ENCODE data around the gene COL23A1. TPM values are rescaled to one million over a fixed set of nuclear protein-coding genes. Genes with fewer than 3 reads are reported as not detected.

The COL23A1 gene
- total and polyA plus RNA-seq, 4 donors = 0.36 to 1.5 (median 1.1) TPM; not detected in 1

DNA sequence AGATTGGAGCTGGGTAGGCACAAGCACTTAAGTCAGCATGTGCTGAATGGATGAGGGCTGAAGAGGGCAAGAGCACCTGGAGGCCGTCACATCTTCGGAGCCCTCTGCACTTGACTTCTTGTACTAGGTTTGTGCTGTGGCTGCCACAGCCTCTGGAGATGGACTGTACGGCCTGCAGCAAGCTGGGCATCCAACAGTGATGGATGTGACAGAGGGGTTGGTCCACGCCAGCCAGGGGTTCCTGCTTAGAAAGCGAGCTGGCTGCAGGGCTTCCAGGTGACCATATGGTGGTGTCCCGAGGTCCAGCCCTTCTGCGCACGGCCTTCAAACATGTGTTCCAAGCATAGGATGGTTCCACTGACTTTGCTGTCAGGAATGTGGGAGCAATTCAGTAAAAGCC lies 292.4 kb downstream of the COL23A1 start:
- ATAC-seq (ENCODE audit: low FRiP score) = no peak
- peak in 1 of 2 donors; percentile 51 for DNase-seq
- H3K4me3 ChIP-seq (ENCODE audit: low read length in 2 of 2) = no peak overlapping the region
- WGBS, 2 donors = 66 to 84% methylated on average over 8 of the region's 8 CpGs
- peaks cover 4% of the 10 kb centered on the region for H3K9me3 ChIP-seq (ENCODE audit: control insufficient read depth, low read length)
- H3K4me1 ChIP-seq (ENCODE audit: control insufficient read depth in 1 of 2, insufficient read depth in 2 of 2, low read length in 2 of 2) = no peaks in the 10 kb centered on the region
- H3K27me3 ChIP-seq (ENCODE audit: control insufficient read depth in 1 of 2, insufficient read depth in 2 of 2, low read length in 1 of 2) = no peaks in the 10 kb centered on the region
- H3K27ac ChIP-seq (ENCODE audit: low read depth in 1 of 2, low read length in 2 of 2) = no peak overlapping the region
- intact Hi-C loops (cut with DNase I) = no loop called here
- H3K36me3 ChIP-seq (ENCODE audit: control insufficient read depth in 1 of 2, insufficient read depth in 2 of 2, low read length in 1 of 2) = no peaks in the 10 kb centered on the region

DNA sequence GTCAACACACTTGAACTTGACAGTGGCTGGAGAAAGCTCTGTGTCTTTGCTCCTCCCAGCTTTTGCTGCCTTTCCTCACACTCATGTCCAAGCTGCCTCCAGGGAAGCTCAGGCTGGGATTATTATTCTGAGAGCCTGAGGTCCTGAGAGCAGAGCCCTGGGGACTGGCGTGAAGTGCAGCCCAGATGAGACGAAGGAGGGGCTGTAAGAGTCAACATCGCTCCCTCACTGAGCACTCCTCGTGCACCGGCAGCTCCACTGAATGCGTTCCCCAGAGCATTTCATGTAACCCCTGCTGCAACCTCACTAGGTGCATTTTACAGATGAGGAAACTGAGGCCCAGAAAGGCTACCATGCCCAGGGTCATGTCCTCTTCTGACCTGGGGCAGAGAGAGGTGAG lies 294.1 kb downstream of the COL23A1 start:
- Histone ChIP-seq H3K4me1 (ENCODE audit: control insufficient read depth in 1 of 2, insufficient read depth in 2 of 2, low read length in 2 of 2) (no peaks in the 10 kb centered on the region), H3K4me3 (ENCODE audit: low read length in 2 of 2) (no peak overlapping the region), H3K27ac (ENCODE audit: low read depth in 1 of 2, low read length in 2 of 2) (no peak overlapping the region), H3K9me3 (ENCODE audit: control insufficient read depth, low read length) (no peaks in the 10 kb centered on the region), H3K27me3 (ENCODE audit: control insufficient read depth in 1 of 2, insufficient read depth in 2 of 2, low read length in 1 of 2) (no peaks in the 10 kb centered on the region), H3K36me3 (ENCODE audit: control insufficient read depth in 1 of 2, insufficient read depth in 2 of 2, low read length in 1 of 2) (no peaks in the 10 kb centered on the region)
- no peak for ATAC-seq (ENCODE audit: low FRiP score)
- intact Hi-C loops (cut with DNase I) = no loop called here
- 42 to 63% methylated on average over 6 of the region's 6 CpGs for WGBS, 2 donors
- DNase-seq = peak in 1 of 2 donors; percentile 21

DNA sequence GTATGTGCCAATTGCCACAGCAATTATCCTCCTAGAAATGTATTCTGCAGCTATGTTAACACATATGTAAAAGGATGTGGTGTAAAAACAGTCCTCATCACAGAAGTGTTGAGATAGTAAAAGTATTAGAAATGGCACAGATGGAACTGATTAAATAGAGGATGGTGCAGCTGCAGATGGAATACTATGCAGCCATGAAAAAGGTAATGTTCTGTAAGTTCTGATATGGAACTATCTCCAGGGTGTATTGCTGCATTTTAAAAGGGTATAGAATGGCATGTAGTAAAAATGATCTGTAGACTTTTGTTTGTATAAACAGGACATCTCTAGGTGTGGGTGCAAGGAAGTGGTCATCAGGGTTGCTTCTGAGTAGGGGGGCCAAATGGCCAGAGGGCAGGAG lies 294.6 kb downstream of the COL23A1 start:
- DNase-seq (no peak), ATAC-seq (ENCODE audit: low FRiP score) (no peak)
- no peaks in the 10 kb centered on the region for H3K27me3 ChIP-seq (ENCODE audit: control insufficient read depth in 1 of 2, insufficient read depth in 2 of 2, low read length in 1 of 2)
- H3K4me1 ChIP-seq (ENCODE audit: control insufficient read depth in 1 of 2, insufficient read depth in 2 of 2, low read length in 2 of 2) = no peaks in the 10 kb centered on the region
- intact Hi-C loops (cut with DNase I) = no loop called here
- no peaks in the 10 kb centered on the region for H3K36me3 ChIP-seq (ENCODE audit: control insufficient read depth in 1 of 2, insufficient read depth in 2 of 2, low read length in 1 of 2)
- H3K9me3 ChIP-seq (ENCODE audit: control insufficient read depth, low read length) = no peaks in the 10 kb centered on the region
- H3K27ac ChIP-seq (ENCODE audit: low read depth in 1 of 2, low read length in 2 of 2) = no peak overlapping the region
- no peak overlapping the region for H3K4me3 ChIP-seq (ENCODE audit: low read length in 2 of 2)

DNA sequence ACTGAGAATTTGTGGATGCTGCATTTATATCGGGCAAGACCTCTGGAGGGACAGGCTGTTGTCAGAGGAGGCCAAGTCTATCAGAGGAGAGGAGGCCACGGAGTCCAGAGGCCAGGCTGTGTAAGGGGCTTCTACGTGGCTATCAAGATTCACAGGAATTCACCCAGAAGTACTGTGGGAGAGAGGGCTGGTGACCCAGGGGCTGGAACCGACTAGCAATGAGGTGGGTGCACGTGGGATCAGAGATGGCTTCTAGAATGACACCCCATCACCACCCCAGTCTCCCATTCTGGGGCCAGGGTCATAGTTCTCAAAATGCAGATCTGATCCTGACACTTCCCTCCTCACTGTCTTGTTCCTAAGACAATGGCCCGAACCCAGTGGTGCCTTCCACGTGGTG lies 296.4 kb downstream of the COL23A1 start:
- Histone ChIP-seq H3K27me3 (ENCODE audit: control insufficient read depth in 1 of 2, insufficient read depth in 2 of 2, low read length in 1 of 2) (no peaks in the 10 kb centered on the region), H3K4me1 (ENCODE audit: control insufficient read depth in 1 of 2, insufficient read depth in 2 of 2, low read length in 2 of 2) (no peaks in the 10 kb centered on the region), H3K36me3 (ENCODE audit: control insufficient read depth in 1 of 2, insufficient read depth in 2 of 2, low read length in 1 of 2) (no peaks in the 10 kb centered on the region), H3K27ac (ENCODE audit: low read depth in 1 of 2, low read length in 2 of 2) (no peak overlapping the region), H3K4me3 (ENCODE audit: low read length in 2 of 2) (no peak overlapping the region), H3K9me3 (ENCODE audit: control insufficient read depth, low read length) (no peaks in the 10 kb centered on the region)
- no peak for ATAC-seq (ENCODE audit: low FRiP score)
- WGBS, 2 donors = 84 to 91% methylated on average over 7 of the region's 7 CpGs
- peak in 1 of 2 donors; percentile 61 for DNase-seq
- intact Hi-C loops (cut with DNase I) = no loop called here

DNA sequence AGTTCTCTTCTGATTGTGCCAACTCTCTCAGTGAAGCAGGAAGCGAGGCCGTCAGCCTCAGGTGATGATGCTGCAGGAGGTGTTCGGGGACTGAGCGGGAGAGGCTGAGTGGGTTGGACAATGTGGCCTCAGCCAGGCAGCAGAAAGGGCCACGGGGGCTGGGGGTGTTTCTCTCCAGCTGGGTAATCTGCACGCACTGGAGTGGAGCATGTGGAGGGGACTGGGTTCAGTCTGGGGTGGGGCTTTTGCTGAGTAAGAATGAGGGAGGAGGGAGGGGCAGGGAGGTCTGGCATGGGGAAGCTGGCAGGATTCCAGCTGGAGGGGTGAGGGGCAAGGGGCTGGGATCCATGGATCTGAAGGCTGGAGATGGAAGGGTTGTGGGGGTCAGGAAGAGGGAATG lies 296.8 kb downstream of the COL23A1 start:
- no peak overlapping the region for H3K27ac ChIP-seq (ENCODE audit: low read depth in 1 of 2, low read length in 2 of 2)
- 65 to 66% methylated on average over 6 of the region's 6 CpGs for WGBS, 2 donors
- no peaks in the 10 kb centered on the region for H3K27me3 ChIP-seq (ENCODE audit: control insufficient read depth in 1 of 2, insufficient read depth in 2 of 2, low read length in 1 of 2)
- no peaks in the 10 kb centered on the region for H3K9me3 ChIP-seq (ENCODE audit: control insufficient read depth, low read length)
- no peak overlapping the region for H3K4me3 ChIP-seq (ENCODE audit: low read length in 2 of 2)
- ATAC-seq (ENCODE audit: low FRiP score) = no peak
- intact Hi-C loops (cut with DNase I) = no loop called here
- no peaks in the 10 kb centered on the region for H3K36me3 ChIP-seq (ENCODE audit: control insufficient read depth in 1 of 2, insufficient read depth in 2 of 2, low read length in 1 of 2)
- DNase-seq = peak; percentile 33 to 53
- no peaks in the 10 kb centered on the region for H3K4me1 ChIP-seq (ENCODE audit: control insufficient read depth in 1 of 2, insufficient read depth in 2 of 2, low read length in 2 of 2)

DNA sequence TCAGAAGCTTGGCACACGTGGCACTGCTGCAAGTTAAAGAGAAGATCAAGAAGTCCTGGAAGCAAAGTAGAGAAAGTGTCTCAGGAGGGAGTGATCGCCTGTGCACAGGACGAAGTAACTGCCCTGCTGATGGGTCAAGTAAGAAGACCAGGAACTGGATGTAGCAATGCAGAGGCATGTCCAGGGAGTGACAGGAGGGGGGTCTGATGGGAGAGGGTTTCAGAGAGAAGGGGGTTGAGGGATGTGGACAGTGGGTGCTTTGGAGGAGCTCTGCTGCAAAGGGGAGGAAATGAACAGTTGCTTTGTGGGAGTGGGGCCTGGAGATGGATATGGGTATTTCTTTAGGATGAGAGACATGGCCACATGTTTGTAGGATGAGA lies 297.4 kb downstream of the COL23A1 start:
- no peaks in the 10 kb centered on the region for H3K36me3 ChIP-seq (ENCODE audit: control insufficient read depth in 1 of 2, insufficient read depth in 2 of 2, low read length in 1 of 2)
- ATAC-seq (ENCODE audit: low FRiP score) (no peak), DNase-seq (peak in 1 of 2 donors; percentile 12)
- 87 to 89% methylated on average over 3 of the region's 3 CpGs for WGBS, 2 donors
- H3K4me3 ChIP-seq (ENCODE audit: low read length in 2 of 2) = no peak overlapping the region
- no peaks in the 10 kb centered on the region for H3K4me1 ChIP-seq (ENCODE audit: control insufficient read depth in 1 of 2, insufficient read depth in 2 of 2, low read length in 2 of 2)
- intact Hi-C loops (cut with DNase I) = no loop called here
- H3K27me3 ChIP-seq (ENCODE audit: control insufficient read depth in 1 of 2, insufficient read depth in 2 of 2, low read length in 1 of 2) = no peaks in the 10 kb centered on the region
- no peaks in the 10 kb centered on the region for H3K9me3 ChIP-seq (ENCODE audit: control insufficient read depth, low read length)
- H3K27ac ChIP-seq (ENCODE audit: low read depth in 1 of 2, low read length in 2 of 2) = no peak overlapping the region

DNA sequence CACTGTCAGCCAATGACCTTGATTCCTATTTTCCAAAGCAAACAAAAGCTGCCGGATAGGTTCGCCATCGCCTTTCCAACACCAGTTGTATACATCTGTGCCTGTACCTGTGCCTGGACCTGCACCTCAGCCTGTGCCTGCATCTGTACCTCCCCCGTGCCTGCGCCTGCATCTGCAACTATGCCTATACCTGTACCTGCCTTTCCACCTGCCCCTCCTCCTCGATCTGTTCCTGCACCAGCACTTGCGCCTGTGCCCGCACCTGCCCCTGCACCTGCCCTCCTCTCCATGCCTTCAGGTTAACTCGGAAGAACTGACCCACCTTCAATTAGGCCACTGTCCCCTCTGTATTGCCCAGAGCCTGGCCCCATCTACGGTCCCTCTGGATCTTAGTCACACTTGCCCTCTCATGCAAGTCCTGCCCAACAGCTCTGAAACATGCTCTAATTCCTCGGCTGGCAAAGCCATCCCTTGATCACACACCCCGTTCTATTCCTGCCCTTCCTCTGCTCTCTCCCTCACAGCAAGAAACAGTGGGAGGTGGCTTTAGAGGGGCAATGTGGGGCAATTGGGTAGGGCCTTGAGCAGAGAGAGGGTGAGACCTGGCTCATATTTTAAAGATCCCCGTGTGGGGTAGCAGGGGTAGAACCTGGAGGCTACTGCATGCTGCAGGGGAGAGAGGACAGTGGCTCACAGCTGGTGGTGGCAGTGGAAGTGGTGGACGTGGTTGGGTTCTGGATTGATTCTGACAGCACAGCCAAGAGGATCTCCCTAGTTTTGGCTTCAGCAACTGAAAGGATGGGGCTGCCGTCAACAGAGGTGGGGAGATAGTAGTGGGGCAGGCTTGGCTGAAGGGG lies 298.0 kb downstream of the COL23A1 start:
- peak; percentile 17 to 64 for DNase-seq
- ATAC-seq (ENCODE audit: low FRiP score) = no peak
- intact Hi-C loops (cut with DNase I) = no loop called here
- Histone ChIP-seq H3K4me1 (ENCODE audit: control insufficient read depth in 1 of 2, insufficient read depth in 2 of 2, low read length in 2 of 2) (no peaks in the 10 kb centered on the region), H3K9me3 (ENCODE audit: control insufficient read depth, low read length) (no peaks in the 10 kb centered on the region), H3K27me3 (ENCODE audit: control insufficient read depth in 1 of 2, insufficient read depth in 2 of 2, low read length in 1 of 2) (no peaks in the 10 kb centered on the region), H3K36me3 (ENCODE audit: control insufficient read depth in 1 of 2, insufficient read depth in 2 of 2, low read length in 1 of 2) (no peaks in the 10 kb centered on the region), H3K27ac (ENCODE audit: low read depth in 1 of 2, low read length in 2 of 2) (no peak overlapping the region), H3K4me3 (ENCODE audit: low read length in 2 of 2) (no peak overlapping the region)
- WGBS, 2 donors = 89% methylated on average over 15 of the region's 15 CpGs

DNA sequence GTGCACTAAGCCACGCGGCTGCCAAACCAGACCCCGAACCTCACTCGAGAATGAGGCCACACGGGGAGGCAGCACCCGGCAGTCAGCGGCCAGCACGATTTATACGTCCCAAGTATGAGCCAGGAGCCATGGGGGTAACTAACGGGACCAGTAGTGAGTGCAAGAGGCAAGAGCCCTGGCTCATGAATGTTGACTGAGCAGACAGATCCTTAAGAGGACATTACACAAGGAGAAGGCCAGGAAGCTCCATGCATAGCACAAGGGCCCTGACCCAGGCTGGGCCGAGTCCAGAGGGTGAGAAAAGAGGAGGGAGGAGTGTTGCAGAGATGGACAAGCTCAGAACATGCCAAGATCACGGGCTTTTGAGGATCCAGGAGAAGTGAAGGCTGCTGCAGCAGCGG lies 299.0 kb downstream of the COL23A1 start:
- DNase-seq (peak; percentile 36 to 40), ATAC-seq (ENCODE audit: low FRiP score) (no peak)
- no peaks in the 10 kb centered on the region for H3K4me1 ChIP-seq (ENCODE audit: control insufficient read depth in 1 of 2, insufficient read depth in 2 of 2, low read length in 2 of 2)
- H3K4me3 ChIP-seq (ENCODE audit: low read length in 2 of 2) = no peak overlapping the region
- H3K9me3 ChIP-seq (ENCODE audit: control insufficient read depth, low read length) = no peaks in the 10 kb centered on the region
- H3K27me3 ChIP-seq (ENCODE audit: control insufficient read depth in 1 of 2, insufficient read depth in 2 of 2, low read length in 1 of 2) = no peaks in the 10 kb centered on the region
- H3K27ac ChIP-seq (ENCODE audit: low read depth in 1 of 2, low read length in 2 of 2) = no peak overlapping the region
- intact Hi-C loops (cut with DNase I) = no loop called here
- WGBS, 2 donors = 67 to 72% methylated on average over 13 of the region's 13 CpGs
- no peaks in the 10 kb centered on the region for H3K36me3 ChIP-seq (ENCODE audit: control insufficient read depth in 1 of 2, insufficient read depth in 2 of 2, low read length in 1 of 2)

DNA sequence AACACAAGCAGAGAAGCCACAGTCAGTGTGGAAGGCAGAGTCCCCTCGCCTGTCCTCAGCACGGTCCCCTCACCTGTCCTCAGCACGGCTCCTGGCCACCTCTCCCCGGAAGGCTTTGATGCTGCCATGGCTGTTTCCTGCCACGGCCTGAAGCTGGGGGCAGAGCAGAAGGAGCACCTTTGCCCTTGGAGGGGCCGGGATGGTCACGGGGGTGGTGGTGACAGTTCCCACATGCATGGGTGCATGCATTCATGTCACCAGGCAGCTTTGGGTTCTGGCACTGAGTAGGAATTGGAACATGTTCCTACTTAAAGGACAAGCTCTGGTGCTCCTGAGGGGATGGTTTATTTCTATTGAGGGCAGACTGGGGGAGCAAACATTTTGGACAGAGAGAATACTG lies 299.8 kb downstream of the COL23A1 start:
- Histone ChIP-seq H3K9me3 (ENCODE audit: control insufficient read depth, low read length) (no peaks in the 10 kb centered on the region), H3K27me3 (ENCODE audit: control insufficient read depth in 1 of 2, insufficient read depth in 2 of 2, low read length in 1 of 2) (no peaks in the 10 kb centered on the region), H3K36me3 (ENCODE audit: control insufficient read depth in 1 of 2, insufficient read depth in 2 of 2, low read length in 1 of 2) (no peaks in the 10 kb centered on the region), H3K4me3 (ENCODE audit: low read length in 2 of 2) (no peak overlapping the region), H3K4me1 (ENCODE audit: control insufficient read depth in 1 of 2, insufficient read depth in 2 of 2, low read length in 2 of 2) (no peaks in the 10 kb centered on the region), H3K27ac (ENCODE audit: low read depth in 1 of 2, low read length in 2 of 2) (no peak overlapping the region)
- peak; percentile 38 to 63 for DNase-seq
- WGBS, 2 donors = 92 to 94% methylated on average over 7 of the region's 7 CpGs
- intact Hi-C loops (cut with DNase I) = no loop called here
- no peak for ATAC-seq (ENCODE audit: low FRiP score)
